GM12864 (cell line): Measurements from ENCODE around the gene KCNG2.

Experiments used
- DNase-seq: peaks from one replicate; pipeline ENCODE4 v3.0.0-alpha.2; 2011; ENCODE audit warnings: low read depth
- H3K4me3 ChIP-seq: 2 replicates; pipeline ENCODE4 v1.5.1; 2011; ENCODE audit warnings: mild to moderate bottlenecking, low read depth, low read length, control low read depth
- TF ChIP-seq, protein P1 (sequence below): IDR thresholded peaks from 2 replicates; pipeline ENCODE4 v1.5.1; 2011; ENCODE audit warnings: low read depth, mild to moderate bottlenecking, moderate library complexity, low read length, control low read depth, inconsistent platforms; ENCODE audit errors: missing control alignments

The KCNG2 gene

GRCh38 chr18:79947054-79947755 lies 149.5 kb downstream of the KCNG2 start:
- TF ChIP-seq, protein P1, sequence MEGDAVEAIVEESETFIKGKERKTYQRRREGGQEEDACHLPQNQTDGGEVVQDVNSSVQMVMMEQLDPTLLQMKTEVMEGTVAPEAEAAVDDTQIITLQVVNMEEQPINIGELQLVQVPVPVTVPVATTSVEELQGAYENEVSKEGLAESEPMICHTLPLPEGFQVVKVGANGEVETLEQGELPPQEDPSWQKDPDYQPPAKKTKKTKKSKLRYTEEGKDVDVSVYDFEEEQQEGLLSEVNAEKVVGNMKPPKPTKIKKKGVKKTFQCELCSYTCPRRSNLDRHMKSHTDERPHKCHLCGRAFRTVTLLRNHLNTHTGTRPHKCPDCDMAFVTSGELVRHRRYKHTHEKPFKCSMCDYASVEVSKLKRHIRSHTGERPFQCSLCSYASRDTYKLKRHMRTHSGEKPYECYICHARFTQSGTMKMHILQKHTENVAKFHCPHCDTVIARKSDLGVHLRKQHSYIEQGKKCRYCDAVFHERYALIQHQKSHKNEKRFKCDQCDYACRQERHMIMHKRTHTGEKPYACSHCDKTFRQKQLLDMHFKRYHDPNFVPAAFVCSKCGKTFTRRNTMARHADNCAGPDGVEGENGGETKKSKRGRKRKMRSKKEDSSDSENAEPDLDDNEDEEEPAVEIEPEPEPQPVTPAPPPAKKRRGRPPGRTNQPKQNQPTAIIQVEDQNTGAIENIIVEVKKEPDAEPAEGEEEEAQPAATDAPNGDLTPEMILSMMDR, result no peak
- no peak for DNase-seq
- no peak overlapping the region for H3K4me3 ChIP-seq

DNA sequence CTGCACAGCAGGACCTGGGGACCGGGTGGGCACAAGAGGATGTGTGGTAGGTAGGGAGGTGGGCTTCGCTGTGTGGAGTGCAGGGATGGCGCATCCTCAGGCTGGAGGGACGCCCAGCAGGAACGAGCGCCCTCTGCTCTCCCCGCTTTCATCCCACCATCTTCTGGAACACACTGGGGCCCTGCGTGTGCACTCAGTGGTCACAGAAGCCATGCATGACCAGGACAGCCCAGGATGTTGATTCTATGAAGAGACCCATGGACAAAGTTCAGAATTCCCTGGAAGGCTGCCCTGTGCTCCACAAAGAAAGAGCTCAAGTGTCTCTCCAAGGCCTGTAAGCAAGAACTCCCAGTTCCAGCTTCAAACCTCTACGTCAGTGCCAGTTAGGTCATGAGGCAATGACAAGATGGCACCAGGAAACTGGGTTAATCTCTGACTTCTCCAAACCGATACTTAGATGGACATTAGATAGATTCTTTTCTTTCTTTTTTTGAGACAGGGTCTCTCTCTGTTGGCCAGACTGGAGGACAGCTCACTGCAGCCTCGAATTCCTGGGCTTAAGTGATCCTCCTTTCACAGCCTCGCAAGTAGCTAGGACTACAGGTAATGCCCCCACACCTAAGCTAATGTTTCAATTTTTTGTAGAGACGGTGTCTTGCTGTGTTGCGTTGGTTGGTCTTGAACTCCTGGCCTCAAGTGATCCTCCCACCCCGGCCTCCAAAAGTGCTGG lies 150.3 kb downstream of the KCNG2 start:
- TF ChIP-seq, protein P1, result no peak
- DNase-seq, result no peak
- H3K4me3 ChIP-seq, result no peak overlapping the region

GRCh38 chr18:79948719-79949411 lies 151.1 kb downstream of the KCNG2 start:
- H3K4me3 ChIP-seq, result no peak overlapping the region
- TF ChIP-seq, protein P1, result no peak
- no peak for DNase-seq
